HCT116 (cell line): Measurements from ENCODE around the gene ORM1. TPM values are rescaled to one million over a fixed set of nuclear protein-coding genes. Genes with fewer than 3 reads are reported as not detected.

Experiments used
- ATAC-seq: fragments of 200-7000 bp; cut with Tn5 transposase; 2 replicates; pipeline ENCODE4 v1.9.1; 2020; ENCODE audit warnings: mild to moderate bottlenecking, moderate library complexity
- BruUV-seq: library from RNA; stranded (reverse); fragments of 400-500 nt; replicated peaks from 2 replicates; lab custom pipeline; 2021; lab: Mats Ljungman, UMichigan
- CTCF ChIA-PET: fragments of 300-600 bp; sonication (Branson Sonifier 250); formaldehyde crosslinking; loops from one replicate; lab custom pipeline; 2021; ENCODE audit warnings: antibody characterized with exemption; lab: Charles Lee
- POLR2A ChIA-PET: fragments of 300-600, 350-600 bp; sonication (Branson Sonifier 250); formaldehyde crosslinking; loops from one replicate; lab custom pipeline; 2021; ENCODE audit warnings: antibody characterized with exemption; lab: Charles Lee
- RAD21 ChIA-PET, 2 experiments: fragments of 300-600 bp; sonication (Branson Sonifier 250); formaldehyde crosslinking; loops; one replicate each; lab custom pipeline; 2023; ENCODE audit warnings: low total read pairs in 2 of 2; ENCODE audit not compliant: uncharacterized antibody in 2 of 2, unreplicated experiment in 2 of 2, low non-redundant PET in 1 of 2; lab: Charles Lee
- DNase-seq: peaks from one replicate; pipeline ENCODE4 v3.0.0-alpha.2; 2010; ENCODE audit warnings: low read depth, low spot score
- H2AFZ ChIP-seq: fragments of 200-600 bp; shearing (Covaris generic), sonication (generic); 2 replicates; pipeline ENCODE4 v1.6.1; 2017; ENCODE audit warnings: low read depth, mixed run types, mixed read lengths, antibody characterized with exemption, low read length; ENCODE audit not compliant: poor library complexity, severe bottlenecking
- H3K27ac ChIP-seq: 2 replicates; pipeline ENCODE4 v1.5.1; 2012; ENCODE audit warnings: low read depth, low read length
- H3K27me3 ChIP-seq: fragments of 200-600 bp; sonication (generic); 2 replicates; pipeline ENCODE4 v1.6.1; 2016; ENCODE audit warnings: mixed run types, low read length, mixed read lengths; ENCODE audit not compliant: insufficient read depth
- H3K36me3 ChIP-seq, 2 experiments: fragments of 200-500 bp in 1 of 2; fragments of 200-600 bp in 1 of 2; sonication (Bioruptor generic) in 1 of 2; sonication (generic) in 1 of 2; 2 replicates each; pipeline versions ENCODE4 v1.5.1 to v1.6.1; 2014 to 2016; ENCODE audit warnings: low read length in 2 of 2, inconsistent platforms in 1 of 2, mixed read lengths in 1 of 2, mixed run types in 1 of 2; ENCODE audit not compliant: insufficient read depth in 2 of 2, control insufficient read depth in 1 of 2
- H3K4me1 ChIP-seq, 2 experiments: fragments of 200-600 bp in 1 of 2; sonication (generic) in 1 of 2; 2 replicates each; pipeline versions ENCODE4 v1.5.1 to v1.6.1; 2012 to 2017; ENCODE audit warnings: low read length in 2 of 2, inconsistent platforms in 1 of 2, mild to moderate bottlenecking in 1 of 2, mixed read lengths in 1 of 2, mixed run types in 1 of 2, moderate library complexity in 1 of 2; ENCODE audit not compliant: insufficient read depth in 2 of 2, control insufficient read depth in 1 of 2
- H3K4me2 ChIP-seq: fragments of 200-600 bp; sonication (generic); 2 replicates; pipeline ENCODE4 v1.6.1; 2017; ENCODE audit warnings: mixed run types, low read length, mixed read lengths
- H3K4me3 ChIP-seq, 2 experiments: fragments of 200-600 bp in 1 of 2; sonication (generic) in 1 of 2; replicated peaks in 1 of 2; 2 replicates each; pipeline ENCODE4 v1.5.1; 2011 to 2016; ENCODE audit warnings: low read length in 2 of 2, control low read depth in 1 of 2, low read depth in 1 of 2, mild to moderate bottlenecking in 1 of 2, mixed read lengths in 1 of 2, mixed run types in 1 of 2
- H3K79me2 ChIP-seq: fragments of 200-600 bp; sonication (generic); 2 replicates; pipeline ENCODE4 v1.6.1; 2017; ENCODE audit warnings: mild to moderate bottlenecking, mixed run types, low read length, moderate library complexity, mixed read lengths; ENCODE audit not compliant: insufficient read depth
- H3K9ac ChIP-seq: fragments of 200-600 bp; sonication (generic); 2 replicates; pipeline ENCODE4 v1.6.1; 2016; ENCODE audit warnings: low read length, mixed read lengths
- H3K9me2 ChIP-seq: fragments of 200-600 bp; sonication (generic), shearing (Covaris generic); 2 replicates; pipeline ENCODE4 v1.6.1; 2017; ENCODE audit warnings: mixed run types, mild to moderate bottlenecking, moderate library complexity; ENCODE audit not compliant: insufficient read depth
- H3K9me3 ChIP-seq, 2 experiments: fragments of 200-500 bp in 1 of 2; fragments of 200-600 bp in 1 of 2; sonication (Bioruptor generic) in 1 of 2; sonication (generic) in 1 of 2; 2 replicates each; pipeline ENCODE4 v1.6.1; 2014 to 2017; ENCODE audit warnings: low read length in 2 of 2, mixed read lengths in 2 of 2, inconsistent platforms in 1 of 2, low read depth in 1 of 2, mild to moderate bottlenecking in 1 of 2, mixed run types in 1 of 2, moderate library complexity in 1 of 2; ENCODE audit not compliant: control insufficient read depth in 1 of 2, insufficient read depth in 1 of 2
- H4K20me1 ChIP-seq: fragments of 200-600 bp; sonication (generic), shearing (Covaris generic); 2 replicates; pipeline ENCODE4 v1.6.1; 2017; ENCODE audit warnings: mixed run types, mild to moderate bottlenecking, moderate library complexity; ENCODE audit not compliant: insufficient read depth
- CBX3 ChIP-seq: IDR thresholded peaks from 2 replicates; pipeline ENCODE4 v1.6.1; 2012; ENCODE audit warnings: low read depth
- CEBPB ChIP-seq: IDR thresholded peaks from 2 replicates; pipeline ENCODE4 v1.6.1; 2012; ENCODE audit warnings: low read depth
- CTCF ChIP-seq, 3 experiments: fragments of 200-600 bp in 1 of 3; sonication (generic) in 1 of 3; IDR thresholded peaks in 2 of 3; conservative IDR thresholded peaks in 1 of 3; 2 replicates each; pipeline ENCODE4 v1.5.1; 2012 to 2017; ENCODE audit warnings: low read depth in 2 of 3, low read length in 2 of 3, antibody characterized with exemption in 1 of 3, borderline replicate concordance in 1 of 3, control low read depth in 1 of 3, mild to moderate bottlenecking in 1 of 3, mixed read lengths in 1 of 3, mixed run types in 1 of 3, moderate library complexity in 1 of 3; ENCODE audit not compliant: insufficient read depth in 1 of 3
- ELF1 ChIP-seq: IDR thresholded peaks from 2 replicates; pipeline ENCODE4 v1.6.1; 2012; ENCODE audit warnings: low read depth, borderline replicate concordance
- EZH2 ChIP-seq: fragments of 200-600 bp; sonication (generic); IDR thresholded peaks from 2 replicates; pipeline ENCODE4 v1.6.1; 2017; ENCODE audit warnings: antibody characterized with exemption, mixed run types
- FOSL1 ChIP-seq: IDR thresholded peaks from 2 replicates; pipeline ENCODE4 v1.6.1; 2012; ENCODE audit warnings: low read depth
- JUND ChIP-seq: IDR thresholded peaks from 2 replicates; pipeline ENCODE4 v1.6.1; 2012
- POLR2A ChIP-seq: IDR thresholded peaks from 2 replicates; pipeline ENCODE4 v1.7.0; 2011; ENCODE audit warnings: borderline replicate concordance; ENCODE audit not compliant: insufficient read depth, insufficient read length; ENCODE audit errors: extremely low read depth
- POLR2AphosphoS5 ChIP-seq: IDR thresholded peaks from 2 replicates; pipeline ENCODE4 v1.6.1; 2011; ENCODE audit warnings: mild to moderate bottlenecking, low read depth, low read length, moderate library complexity
- REST ChIP-seq: IDR thresholded peaks from 2 replicates; pipeline ENCODE4 v1.6.1; 2012; ENCODE audit warnings: low read depth
- SIN3A ChIP-seq: IDR thresholded peaks from 2 replicates; pipeline ENCODE4 v1.6.1; 2012; ENCODE audit warnings: low read depth
- SP1 ChIP-seq: IDR thresholded peaks from 2 replicates; pipeline ENCODE4 v1.6.1; 2012; ENCODE audit warnings: low read depth
- SRF ChIP-seq: IDR thresholded peaks from 2 replicates; pipeline ENCODE4 v1.6.1; 2012; ENCODE audit warnings: low read depth
- ZBTB33 ChIP-seq: IDR thresholded peaks from 2 replicates; pipeline ENCODE4 v1.6.1; 2011; ENCODE audit warnings: mild to moderate bottlenecking, low read length, moderate library complexity; ENCODE audit not compliant: insufficient replicate concordance; ENCODE audit errors: extremely low read depth
- intact Hi-C: fragments of 100-400 bp; cut with micrococcal nuclease; formaldehyde crosslinking; loops from 2 replicates; pipeline ENCODE4 v1.10.0; 2022
- total RNA-seq: library from RNA; stranded (reverse); gene quantifications from one replicate; pipeline ENCODE4 v1.2.1, GENCODE V29; 2021; ENCODE audit not compliant: unreplicated experiment

ORM1 gene
- total RNA-seq, 1 experiment from 2014 or later, result 5.6 TPM

- no peak for TF ChIP-seq ZBTB33
- TF ChIP-seq, all 23 proteins: peak for 0
These were observed 21.8 kb downstream of the ORM1 start (continued) for GRCh38 chr9:114344692-114345091.

- CTCF ChIA-PET, result no interaction called here
These were observed 22.7 kb downstream of the ORM1 start for GRCh38 chr9:114345493-114346065.

More at GRCh38 chr9:114345493-114346065, 22.7 kb downstream of the ORM1 start:
- Histone ChIP-seq H2AFZ (no peak overlapping the region), H3K4me1 (peaks cover 11 to 15% of the 10 kb centered on the region in 2 experiments; a peak in 3 of 4 replicates)
- intact Hi-C loops, result no loop called here
- no TSS peak for BruUV-seq
- RAD21 ChIA-PET, result no interaction called here
- TF ChIP-seq SRF, result no peak
- TF ChIP-seq CBX3, result no peak
- TF ChIP-seq FOSL1, result no peak
- no peak for TF ChIP-seq CEBPB
- TF ChIP-seq ELF1, result no peak
- TF ChIP-seq POLR2A, result no peak
- TF ChIP-seq CTCF (IDR thresholded peaks at IDR 0.05 in 2 of 3, conservative IDR thresholded peaks at IDR 0.05 in 1 of 3; ENCODE audit: borderline replicate concordance in 1 of 3, insufficient read depth in 1 of 3, low read depth in 2 of 3, low read length in 2 of 3), result no peak
- no peak for TF ChIP-seq POLR2AphosphoS5
- TF ChIP-seq REST, result no peak
- TF ChIP-seq JUND, result no peak
- TF ChIP-seq SP1, result no peak
- no peak for TF ChIP-seq ZBTB33
- TF ChIP-seq SIN3A, result no peak
- no peak for TF ChIP-seq EZH2
- TF ChIP-seq, all 23 proteins: peak for 0
- Histone ChIP-seq H3K27ac (no peak overlapping the region), H3K27me3 (no peaks in the 10 kb centered on the region), H3K36me3 (peaks cover 0 to 4% of the 10 kb centered on the region in 2 experiments; a peak in 2 of 4 replicates), H4K20me1 (no peaks in the 10 kb centered on the region), H3K9me2 (no peaks in the 10 kb centered on the region), H3K79me2 (no peaks in the 10 kb centered on the region), H3K9ac (no peak overlapping the region), H3K4me3 (no peak overlapping the region), H3K4me2 (no peak overlapping the region), H3K9me3 (no peaks in the 10 kb centered on the region)
- POLR2A ChIA-PET, result no interaction called here
- no peak for ATAC-seq
- no peak for DNase-seq
